GM10847 (cell line): ENCODE measurements around the gene GPX7.

ENCODE experiments used
- POLR2A ChIP-seq: IDR thresholded peaks from 2 replicates; pipeline ENCODE4 v1.6.1; 2011; ENCODE audit not compliant: insufficient read length; ENCODE audit errors: extremely low read depth

GPX7 gene

GRCh38 chr1:52576074-52576473 is 26.1 kb upstream of the GPX7 start:
- no peak for TF ChIP-seq POLR2A

- no peak for TF ChIP-seq POLR2A
Observed at GRCh38 chr1:52579415-52579814, 22.8 kb upstream of the GPX7 start.

GRCh38 chr1:52580283-52580682 is 21.9 kb upstream of the GPX7 start:
- TF ChIP-seq POLR2A = no peak

GRCh38 chr1:52582116-52582696 is 20.0 kb upstream of the GPX7 start:
- no peak for TF ChIP-seq POLR2A

GRCh38 chr1:52585474-52585873 is 16.7 kb upstream of the GPX7 start:
- TF ChIP-seq POLR2A = no peak

GRCh38 chr1:52588027-52588426 is 14.1 kb upstream of the GPX7 start:
- TF ChIP-seq POLR2A = no peak

GRCh38 chr1:52588535-52588934 is 13.6 kb upstream of the GPX7 start:
- no peak for TF ChIP-seq POLR2A

- TF ChIP-seq POLR2A = no peak
Observed at GRCh38 chr1:52590266-52590665, 11.9 kb upstream of the GPX7 start.

GRCh38 chr1:52592637-52593323 is 9.4 kb upstream of the GPX7 start:
- TF ChIP-seq POLR2A = no peak

GRCh38 chr1:52593495-52593894 is 8.7 kb upstream of the GPX7 start:
- no peak for TF ChIP-seq POLR2A

- TF ChIP-seq POLR2A = no peak
Observed at GRCh38 chr1:52595061-52595460, 7.1 kb upstream of the GPX7 start.

- TF ChIP-seq POLR2A = no peak
Observed at GRCh38 chr1:52597912-52598311, 4.3 kb upstream of the GPX7 start.

- TF ChIP-seq POLR2A = no peak
Observed at GRCh38 chr1:52598729-52599128, 3.4 kb upstream of the GPX7 start.

- no peak for TF ChIP-seq POLR2A
Observed at GRCh38 chr1:52599236-52599635, 2.9 kb upstream of the GPX7 start.

GRCh38 chr1:52600533-52601179 is 1.5 kb upstream of the GPX7 start:
- TF ChIP-seq POLR2A = no peak

- TF ChIP-seq POLR2A = no peak
Observed at GRCh38 chr1:52601519-52601918, 652 bp upstream of the GPX7 start.
